Heart left ventricle (tissue), 16 donors: ENCODE results near the gene SLIT3. TPM values are rescaled to one million over a fixed set of nuclear protein-coding genes. Genes with fewer than 3 reads are reported as not detected.

ENCODE experiments used
- ATAC-seq, 4 donors: fragments of 200-7000 bp; cut with Tn5 transposase; one replicate each; pipeline ENCODE4 v1.9.1; 2020 to 2022; ENCODE audit warnings: moderate library complexity in 4 of 4, mild to moderate bottlenecking in 3 of 4, moderate number of reproducible peaks in 1 of 4
- DNase-seq, 5 donors: peaks; one replicate each; pipeline ENCODE4 v3.0.0-alpha.2; 2020
- H3K27ac ChIP-seq, 12 donors: fragments of 200-600 bp; sonication (generic) in 4 of 12; one replicate each; pipeline versions ENCODE4 v1.5.0 to v1.8.0; 2016 to 2022; ENCODE audit warnings: mild to moderate bottlenecking in 2 of 12
- H3K27me3 ChIP-seq, 9 donors: fragments of 200-600 bp; sonication (generic) in 2 of 9; one replicate each; pipeline versions ENCODE4 v1.5.1 to v1.8.0; 2016 to 2022; ENCODE audit warnings: mild to moderate bottlenecking in 3 of 9
- H3K36me3 ChIP-seq, 9 donors: fragments of 200-600 bp; sonication (generic) in 2 of 9; one replicate each; pipeline versions ENCODE4 v1.5.0 to v1.8.0; 2018 to 2022; ENCODE audit warnings: mild to moderate bottlenecking in 2 of 9
- H3K4me1 ChIP-seq, 12 donors: fragments of 200-600 bp; sonication (generic) in 4 of 12; one replicate each; pipeline versions ENCODE4 v1.5.0 to v1.8.0; 2016 to 2022; ENCODE audit warnings: mild to moderate bottlenecking in 3 of 12
- H3K4me3 ChIP-seq, 12 donors: fragments of 200-600 bp; sonication (generic) in 4 of 12; one replicate each; pipeline versions ENCODE4 v1.5.0 to v1.8.0; 2017 to 2022; ENCODE audit warnings: mild to moderate bottlenecking in 9 of 12, moderate library complexity in 4 of 12
- H3K9me3 ChIP-seq, 12 donors: fragments of 200-600 bp; sonication (generic) in 4 of 12; one replicate each; pipeline versions ENCODE4 v1.5.0 to v1.8.0; 2016 to 2022; ENCODE audit warnings: mild to moderate bottlenecking in 1 of 12
- CTCF ChIP-seq, 12 donors: fragments of 200-600 bp; sonication (generic) in 4 of 12; IDR thresholded peaks; one replicate each; pipeline versions ENCODE4 v1.5.0 to v1.8.0; 2018 to 2022; ENCODE audit warnings: antibody characterized with exemption in 12 of 12, mild to moderate bottlenecking in 5 of 12
- POLR2A ChIP-seq, 2 donors: fragments of 450-650 bp; IDR thresholded peaks; one replicate each; pipeline ENCODE4 v1.6.1; 2017; ENCODE audit warnings: antibody characterized with exemption in 2 of 2, mild to moderate bottlenecking in 2 of 2, moderate library complexity in 2 of 2
- WGBS, 4 donors: extraction: QIAGEN DNeasy Blood & Tissue Kit in 2 of 4; methylation state at CpG; one replicate each; pipeline versions ENCODE4 v1.1.5 to v1.1.7; 2013 to 2018; 5-methylcytosine and 5-hydroxymethylcytosine counted together
- intact Hi-C, 10 donors: fragments of 100-400 bp; cut with DNase I; formaldehyde crosslinking; loops; one replicate each; pipeline versions ENCODE4 v1.11.1 to v1.14.2; 2022
- polyA plus RNA-seq, 2 donors: library from polyadenylated mRNA; stranded (reverse); fragments of 200-250 nt; gene quantifications; one replicate each; pipeline ENCODE4 v1.2.3, GENCODE V29; 2013
- total RNA-seq, 9 donors: library from RNA; depleted of rRNA in 2 of 9; stranded (reverse); fragments of >200 nt in 2 of 9; fragmentation: NEBNext Ultra II Directional in 3 of 9; extraction: Animal tissue kit (Norgen Biotek cat#: 25700) in 3 of 9; gene quantifications; one replicate each; pipeline versions ENCODE4 v1.1.0 to v1.2.4, GENCODE V29; 2016 to 2023
- donor health status: ischemic (EF 13 %, LVEDD 7.1; RV severe dilation, severe dysfunction).
- donor health status: healthy with polysubstance abuse.
- donor health status: DM: no; HTN: yes; CAD: no.
- donor health status: DM: no; HTN: no; CAD: no.
- donor health status: ischemic (EF 25% LVEDD 6.9; RV normal size, moderate dysfunction).
- donor health status: ischemic (EF 25% LVEDD 5.7; RV mildly dilated, moderate dysfunction).
- donor health status: healthy.
- donor health status: DM: yes; HTN: yes; CAD: no.
- donor health status: ischemic (EF 35%, LVEDD 5.7; RV mildly dilated, moderate dysfunction).
- donor health status: nonischemic (EF 11% LVEDD 7.7; RV severe dilation, severe dysfunction).
- donor health status: DM: yes; HTN: yes; CAD: no.
- donor health status: PGD.
- donor health status: ischemic (EF 29% LVEDD 5.4; RV normal size, mild dysfunction).
- donor health status: nonischemic (EF 23%, LVEDD 6.1; RV moderate dilation, normal function).

Gene SLIT3
- total and polyA plus RNA-seq, 11 donors, result 2.3 to 40.3 (median 14.4) TPM

GRCh38 chr5:168701641-168702040 is 599.3 kb downstream of the SLIT3 start:
- H3K27me3 ChIP-seq, result no peaks in the 10 kb centered on the region
- ATAC-seq (no peak), DNase-seq (no peak)
- no peaks in the 10 kb centered on the region for H3K9me3 ChIP-seq
- H3K27ac ChIP-seq, result no peak overlapping the region
- no peak for TF ChIP-seq CTCF (IDR thresholded peaks at IDR 0.05)
- no peak for TF ChIP-seq POLR2A (IDR thresholded peaks at IDR 0.05)
- 96 to 100% (median 100%) methylated on average over 3 to 5 of the region's 5 CpGs for WGBS, 4 donors
- H3K36me3 ChIP-seq, result no peaks in the 10 kb centered on the region
- peaks cover 0 to 32% (median 11%) of the 10 kb centered on the region in 12 donors for H3K4me1 ChIP-seq
- no peak overlapping the region for H3K4me3 ChIP-seq
- intact Hi-C loops, result loop anchor here in 5 of 10 donors (5.0 to 10.0 kb wide), 4 partner anchors 173 to 843 kb away; no protein-coding TSS in a partner anchor

DNA sequence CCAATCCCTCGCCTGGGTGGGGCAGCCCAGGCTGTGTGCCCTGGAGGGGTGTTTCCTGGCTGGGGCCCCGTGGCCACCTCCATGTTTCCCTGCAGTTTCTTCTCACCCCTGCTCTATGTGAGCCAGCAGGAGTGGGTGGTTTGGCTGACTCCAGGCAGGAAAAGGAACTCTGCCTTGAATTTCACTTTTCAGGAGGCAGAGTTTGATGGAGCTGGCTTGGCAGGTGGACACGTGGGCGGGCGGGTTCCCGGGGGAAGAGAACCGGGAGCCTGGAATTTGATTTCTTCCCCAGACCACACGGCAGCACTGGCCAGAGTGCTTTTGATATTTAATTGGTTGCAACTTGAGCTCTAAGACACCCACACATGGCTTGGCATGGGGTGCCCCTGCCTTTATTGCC is 601.9 kb downstream of the SLIT3 start:
- 46 to 80% (median 59%) methylated on average over 6 to 8 of the region's 8 CpGs for whole genome bisulfite sequencing, 4 donors
- Histone ChIP-seq H3K4me1 (peaks cover 0 to 40% (median 11%) of the 10 kb centered on the region in 12 donors), H3K9me3 (no peaks in the 10 kb centered on the region), H3K4me3 (no peak overlapping the region), H3K27me3 (no peaks in the 10 kb centered on the region), H3K27ac (peak overlapping the region in 2 of 12 donors; percentile 25 to 31), H3K36me3 (no peaks in the 10 kb centered on the region)
- intact Hi-C loops, result no loop called here
- DNase-seq, result peak in 4 of 5 donors; percentile 51 to 73 (median 60)
- no peak for TF ChIP-seq POLR2A (IDR thresholded peaks at IDR 0.05)
- TF ChIP-seq CTCF (IDR thresholded peaks at IDR 0.05), result no peak
- ATAC-seq, result peak; percentile 17 to 81 (median 73)

DNA sequence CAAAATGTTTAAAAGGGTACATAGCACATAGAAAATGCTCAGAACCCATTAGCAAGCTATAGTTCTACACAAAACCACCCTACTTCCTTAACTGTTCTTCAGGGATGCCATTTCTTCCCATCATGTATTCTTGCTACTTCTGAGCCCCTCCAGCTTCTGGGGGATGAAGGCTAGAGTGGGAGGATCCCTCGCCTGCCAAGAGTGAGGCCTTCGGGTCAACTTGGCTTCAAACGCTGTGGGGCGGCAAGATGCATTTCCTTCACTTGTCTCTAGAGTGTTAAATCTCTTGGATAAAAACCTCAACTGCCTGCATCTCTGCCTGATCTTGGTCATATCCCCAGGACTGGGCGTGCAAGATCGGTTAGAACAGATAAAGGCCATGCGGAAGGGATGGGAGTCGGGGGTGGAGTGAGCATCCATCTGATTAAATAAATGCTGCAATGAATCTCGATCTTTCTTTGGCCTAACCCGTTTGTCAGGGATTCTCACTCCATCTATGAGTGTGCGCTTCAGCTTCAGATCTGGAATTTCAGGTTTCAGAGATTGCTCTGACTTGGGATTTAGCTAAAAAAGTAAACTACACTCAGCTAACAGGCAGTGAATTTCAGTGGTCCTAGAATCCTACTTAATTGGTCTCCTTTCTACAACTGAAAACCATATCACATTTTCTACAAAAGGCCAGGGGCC is 603.8 kb downstream of the SLIT3 start:
- H3K27me3 ChIP-seq, result no peaks in the 10 kb centered on the region
- TF ChIP-seq CTCF (IDR thresholded peaks at IDR 0.05), result no peak
- no peak for TF ChIP-seq POLR2A (IDR thresholded peaks at IDR 0.05)
- WGBS, 4 donors, result 66 to 78% (median 75%) methylated on average over 11 of the region's 11 CpGs
- H3K27ac ChIP-seq, result peak overlapping the region in 3 of 12 donors; percentile 23 to 60 (median 49)
- no peaks in the 10 kb centered on the region for H3K9me3 ChIP-seq
- intact Hi-C loops, result no loop called here
- no peak for ATAC-seq
- peak in 1 of 5 donors; percentile 25 for DNase-seq
- H3K4me1 ChIP-seq, result peaks cover 0 to 40% (median 11%) of the 10 kb centered on the region in 12 donors
- H3K4me3 ChIP-seq, result no peak overlapping the region
- H3K36me3 ChIP-seq, result no peaks in the 10 kb centered on the region

DNA sequence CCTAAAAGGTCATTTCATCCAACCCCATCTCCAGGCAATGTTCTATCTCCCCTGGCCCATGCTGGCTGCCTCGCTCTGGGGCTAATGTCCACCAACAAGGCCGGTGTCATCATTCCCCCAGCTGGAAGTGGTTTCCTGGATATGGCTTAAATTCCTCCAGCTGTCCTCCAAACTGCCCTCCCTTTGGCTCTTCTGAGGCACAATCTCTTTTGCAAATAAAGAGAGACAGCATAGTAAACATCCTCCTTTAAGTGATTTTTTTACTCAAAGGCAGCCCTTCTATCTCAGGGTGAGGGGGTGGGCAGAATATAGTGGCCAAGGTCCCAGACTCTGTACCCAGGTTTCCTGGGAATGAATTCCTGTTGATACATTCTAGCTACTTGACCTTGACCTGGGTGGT is 604.3 kb downstream of the SLIT3 start:
- intact Hi-C loops, result no loop called here
- no peak overlapping the region for H3K4me3 ChIP-seq
- 52 to 64% (median 57%) methylated on average over 2 of the region's 2 CpGs for WGBS, 4 donors
- DNase-seq, result no peak
- H3K27ac ChIP-seq, result peak overlapping the region in 3 of 12 donors; percentile 23 to 60 (median 49)
- peaks cover 0 to 40% (median 11%) of the 10 kb centered on the region in 12 donors for H3K4me1 ChIP-seq
- ATAC-seq, result peak in 2 of 4 donors; percentile 33 to 37
- TF ChIP-seq CTCF (IDR thresholded peaks at IDR 0.05), result no peak
- no peak for TF ChIP-seq POLR2A (IDR thresholded peaks at IDR 0.05)
- no peaks in the 10 kb centered on the region for H3K9me3 ChIP-seq
- no peaks in the 10 kb centered on the region for H3K36me3 ChIP-seq
- no peaks in the 10 kb centered on the region for H3K27me3 ChIP-seq
